Stimulated activated CD4-positive, alpha-beta T cell treated with anti-CD3 and anti-CD28 coated beads, Interleukin-4, amount 100 ng/mL, for 48 hours (primary cell): ENCODE results near the gene EP400.

Experiments
- DNase-seq, 2 donors: peaks; one replicate each; pipeline ENCODE4 v3.0.0-alpha.2; 2020; ENCODE audit warnings: low read depth in 2 of 2

Gene EP400

DNA sequence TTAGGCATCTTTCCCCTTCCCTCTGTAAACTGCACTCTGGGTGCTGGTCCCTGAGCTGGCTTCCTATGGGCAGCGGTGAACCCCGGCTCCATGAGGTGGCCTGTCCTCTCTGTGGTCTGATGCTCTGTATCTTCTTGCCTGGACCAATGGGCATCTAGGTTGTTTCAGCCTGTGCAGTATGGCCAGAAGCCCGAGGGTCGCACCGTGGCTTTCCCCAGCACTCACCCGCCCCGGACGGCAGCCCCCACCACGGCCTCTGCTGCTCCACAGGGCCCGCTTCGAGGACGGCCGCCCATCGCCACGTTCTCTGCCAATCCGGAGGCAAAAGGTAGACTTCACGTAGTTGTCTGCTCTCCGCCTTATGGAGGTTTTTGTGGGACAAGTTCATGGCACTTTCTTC, 70.1 kb downstream of the EP400 start:
- DNase-seq = no peak

DNA sequence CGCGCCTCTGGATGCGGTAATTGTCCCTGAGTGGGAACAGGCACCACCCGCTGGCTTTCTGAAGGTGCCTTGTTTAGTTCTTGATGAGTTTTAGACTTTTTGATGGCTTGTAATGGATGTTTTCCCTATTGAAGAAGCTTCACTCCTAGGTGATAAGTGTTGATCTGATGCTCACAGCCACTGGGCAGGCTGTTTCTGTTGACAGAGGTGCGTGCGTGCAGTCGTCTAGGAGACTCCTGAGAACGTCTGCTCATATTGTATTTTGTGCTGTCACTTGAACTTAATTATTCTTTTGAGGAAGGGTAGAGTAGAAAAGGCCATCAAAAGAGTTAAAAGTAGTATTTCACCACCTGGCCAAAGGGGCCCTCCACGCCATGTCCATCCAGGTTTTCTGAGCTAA, 70.5 kb downstream of the EP400 start:
- DNase-seq = no peak

GRCh38 chr12:132021031-132021871, 71.5 kb downstream of the EP400 start:
- DNase-seq = no peak

DNA sequence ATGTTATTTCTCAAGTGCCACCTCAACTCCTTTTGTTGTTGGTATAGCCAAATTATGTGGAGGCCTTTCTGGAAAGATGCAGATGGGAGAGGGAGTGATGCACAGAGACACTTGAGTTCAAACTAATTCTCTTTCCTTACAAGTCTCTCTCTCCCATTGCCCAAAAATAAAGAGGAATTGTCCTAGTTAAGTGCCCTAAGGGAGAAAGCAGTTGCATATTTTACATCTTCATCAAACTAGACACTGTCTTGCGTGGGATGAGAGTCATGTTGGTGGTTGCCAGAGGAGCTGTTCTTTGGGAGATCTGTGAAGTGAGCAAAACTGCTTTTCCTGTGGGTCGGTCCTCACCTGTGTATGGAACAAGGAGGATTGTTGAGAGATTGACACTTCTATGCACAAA, 72.2 kb downstream of the EP400 start:
- DNase-seq = no peak

DNA sequence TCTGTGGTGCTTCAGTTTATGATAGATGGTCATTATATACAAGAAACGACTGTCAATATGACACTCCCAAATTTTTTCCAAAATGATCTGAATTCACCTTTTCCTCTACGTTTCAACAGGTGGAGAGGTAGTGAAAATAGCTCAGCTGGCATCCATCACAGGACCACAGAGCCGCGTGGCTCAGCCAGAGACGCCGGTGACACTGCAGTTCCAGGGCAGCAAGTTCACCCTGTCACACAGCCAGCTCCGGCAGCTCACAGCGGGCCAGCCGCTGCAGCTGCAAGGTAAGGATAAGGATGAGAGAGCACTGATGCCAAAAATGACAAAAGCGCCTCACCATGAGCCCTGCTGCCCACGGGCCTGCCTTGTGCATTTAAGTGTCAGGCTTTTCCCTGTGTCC, 73.9 kb downstream of the EP400 start:
- no peak for DNase-seq

GRCh38 chr12:132024758-132025157, 75.0 kb downstream of the EP400 start:
- no peak for DNase-seq

GRCh38 chr12:132025526-132025925, 75.8 kb downstream of the EP400 start:
- no peak for DNase-seq

DNA sequence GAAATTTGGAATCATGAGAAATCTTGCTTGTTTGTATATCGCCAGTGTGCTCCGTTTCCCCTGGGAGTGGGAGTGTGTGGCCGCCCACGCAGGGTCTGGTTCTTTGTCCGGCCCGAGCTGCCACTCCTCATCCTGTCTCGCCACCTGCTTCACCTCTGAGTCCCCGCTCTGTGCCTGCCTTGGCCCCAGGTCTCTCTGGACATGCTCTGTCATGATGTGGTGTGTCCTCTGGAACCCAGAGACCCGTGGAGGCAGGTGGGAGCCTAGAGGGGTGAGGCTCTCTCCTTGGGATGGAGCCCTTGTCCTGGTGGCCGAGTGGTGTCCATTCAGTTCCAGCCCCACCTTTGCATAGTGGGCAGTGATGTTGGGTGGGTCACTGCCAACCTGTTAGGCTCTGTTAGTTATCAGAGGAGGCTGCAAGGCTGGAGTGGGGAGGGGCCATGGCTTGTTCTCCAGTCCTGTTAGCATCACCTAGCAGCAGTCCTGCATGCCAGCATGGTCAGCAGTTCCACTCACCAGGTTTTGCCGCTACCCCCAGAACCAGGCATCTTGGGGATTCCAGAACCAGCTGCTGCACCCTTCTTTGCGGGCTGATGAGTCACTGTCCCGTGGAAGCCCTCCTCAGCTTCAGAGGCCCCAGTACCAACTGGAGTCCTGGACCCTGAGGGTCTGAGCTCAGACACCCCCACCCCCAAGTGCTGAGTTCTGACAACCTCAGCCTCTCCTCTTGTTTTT, 76.5 kb downstream of the EP400 start:
- DNase-seq = no peak

DNA sequence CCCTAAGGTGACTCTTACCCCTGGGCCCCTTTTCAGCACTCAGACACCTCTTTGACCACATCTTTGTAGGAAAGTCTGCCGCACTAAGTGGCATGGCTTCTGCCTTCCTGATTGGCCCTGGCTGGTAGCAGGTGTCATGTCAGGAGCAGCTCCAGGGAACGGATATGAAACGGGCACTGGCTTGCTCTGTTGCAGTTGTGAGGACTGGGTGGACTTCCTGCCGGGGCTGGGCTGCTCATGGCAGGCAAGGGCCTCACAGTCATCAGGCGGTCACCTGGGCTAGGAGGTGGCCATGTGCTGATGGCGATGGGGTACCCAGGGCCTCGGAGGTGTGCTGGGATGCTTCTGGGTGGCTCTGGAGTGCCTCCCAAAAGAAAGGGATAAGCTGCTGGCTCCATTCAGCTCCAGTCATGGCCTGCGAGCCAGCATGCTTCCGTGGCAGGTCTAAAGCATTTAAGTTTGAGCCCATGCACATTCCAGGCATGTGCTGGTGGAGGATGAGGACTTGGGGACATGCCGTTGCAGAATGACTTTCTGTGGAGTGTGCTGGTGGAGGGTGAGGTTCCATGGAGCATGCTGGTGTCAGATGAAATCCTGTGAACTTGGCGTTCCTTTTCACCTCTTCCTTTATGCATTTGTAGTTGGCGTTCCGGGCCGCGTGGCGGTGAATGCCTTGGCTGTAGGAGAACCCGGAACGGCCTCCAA, 77.2 kb downstream of the EP400 start:
- DNase-seq = no peak

DNA sequence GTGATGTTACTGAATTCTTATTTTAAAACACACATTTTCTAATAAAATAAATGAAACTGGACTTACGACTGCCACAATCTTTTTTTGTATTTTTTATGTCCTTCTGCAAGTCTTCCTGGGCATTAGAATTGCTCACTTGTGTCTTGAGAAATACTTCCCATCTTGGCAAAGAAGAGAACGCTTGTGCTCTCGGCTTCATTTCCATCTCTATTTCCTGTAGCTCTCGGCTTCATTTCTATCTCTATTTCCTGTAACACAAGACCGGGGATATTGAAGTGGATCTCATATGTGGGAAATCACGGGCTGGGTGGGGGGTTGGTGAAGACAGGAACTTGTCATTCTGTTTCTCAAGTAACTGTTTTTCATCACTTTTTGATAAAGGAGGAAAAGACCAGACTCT, 77.9 kb downstream of the EP400 start:
- DNase-seq = no peak

DNA sequence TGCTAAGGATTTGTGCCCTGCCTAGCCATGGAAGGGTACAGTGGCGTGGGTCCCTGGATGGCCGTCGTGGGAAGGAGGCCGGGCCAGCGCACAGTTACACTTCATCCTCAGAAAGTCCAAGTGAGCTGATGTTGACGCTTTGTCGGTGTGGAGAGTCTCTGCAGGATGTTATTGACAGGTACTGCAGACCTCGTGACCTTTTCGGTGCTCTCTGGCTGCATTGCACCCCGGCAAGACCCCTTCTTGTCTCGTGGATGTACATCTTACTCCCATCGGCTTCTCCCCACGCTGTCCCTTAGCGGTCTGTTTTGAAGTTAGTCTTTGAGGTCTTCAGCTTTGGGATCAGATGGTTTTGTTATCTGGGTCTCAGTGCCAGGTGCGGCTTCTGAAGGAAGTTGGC, 78.4 kb downstream of the EP400 start:
- no peak for DNase-seq

GRCh38 chr12:132029503-132030300, 80.0 kb downstream of the EP400 start:
- DNase-seq = no peak

DNA sequence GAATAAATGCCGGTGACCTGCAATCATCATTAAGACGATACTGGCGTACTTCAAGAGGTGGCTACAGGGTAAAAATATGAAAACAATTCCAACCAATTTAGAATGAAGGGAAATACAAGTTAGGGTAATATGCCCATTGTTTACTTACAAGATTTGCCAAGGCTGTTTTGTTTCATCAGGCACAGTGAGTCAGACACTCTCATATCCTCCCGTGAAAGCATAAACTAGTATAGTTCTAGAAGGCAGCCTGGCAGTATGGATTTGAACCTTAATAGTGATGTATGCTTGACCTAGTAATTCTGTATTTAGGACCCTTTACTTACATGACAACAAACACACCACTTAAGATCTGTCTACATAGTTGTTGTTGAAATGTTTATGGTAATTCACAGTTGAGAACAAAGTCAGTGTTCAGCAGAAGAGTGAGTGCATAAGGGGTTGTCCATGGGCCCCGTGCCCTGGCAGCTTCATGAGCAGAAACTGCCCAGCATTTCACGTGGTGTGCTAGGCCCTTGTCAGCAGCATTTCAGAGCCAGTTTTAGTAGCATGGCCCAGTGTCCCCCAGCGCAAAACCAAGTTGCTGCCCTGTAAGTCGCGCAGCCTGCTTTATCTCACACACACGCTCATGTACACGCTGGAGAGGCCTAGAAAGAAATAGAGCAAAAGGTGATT, 80.8 kb downstream of the EP400 start:
- no peak for DNase-seq

- DNase-seq = no peak
Observed at GRCh38 chr12:132033627-132034026, 83.9 kb downstream of the EP400 start.

- no peak for DNase-seq
Observed at GRCh38 chr12:132036063-132036683, 86.4 kb downstream of the EP400 start.

- DNase-seq = no peak
Observed at GRCh38 chr12:132040906-132041606, 91.3 kb downstream of the EP400 start.

DNA sequence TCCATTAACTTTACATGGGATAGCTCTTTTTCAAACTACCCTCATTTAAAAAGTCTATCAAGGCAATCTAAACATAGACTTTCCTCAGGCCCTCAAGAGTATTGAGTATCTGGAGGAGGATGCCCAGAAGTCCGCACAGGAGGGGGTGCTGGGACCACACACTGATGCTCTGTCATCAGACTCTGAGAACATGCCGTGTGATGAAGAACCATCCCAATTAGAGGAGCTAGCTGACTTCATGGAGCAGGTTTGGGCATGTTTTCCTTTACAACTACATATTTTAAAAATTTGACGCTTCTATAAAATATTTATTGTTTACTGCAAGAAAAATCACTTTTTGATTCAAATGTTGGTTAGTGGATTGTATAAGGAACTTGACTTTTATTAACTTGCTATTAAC, 93.5 kb downstream of the EP400 start:
- no peak for DNase-seq

GRCh38 chr12:132043770-132044467, 94.2 kb downstream of the EP400 start:
- no peak for DNase-seq

DNA sequence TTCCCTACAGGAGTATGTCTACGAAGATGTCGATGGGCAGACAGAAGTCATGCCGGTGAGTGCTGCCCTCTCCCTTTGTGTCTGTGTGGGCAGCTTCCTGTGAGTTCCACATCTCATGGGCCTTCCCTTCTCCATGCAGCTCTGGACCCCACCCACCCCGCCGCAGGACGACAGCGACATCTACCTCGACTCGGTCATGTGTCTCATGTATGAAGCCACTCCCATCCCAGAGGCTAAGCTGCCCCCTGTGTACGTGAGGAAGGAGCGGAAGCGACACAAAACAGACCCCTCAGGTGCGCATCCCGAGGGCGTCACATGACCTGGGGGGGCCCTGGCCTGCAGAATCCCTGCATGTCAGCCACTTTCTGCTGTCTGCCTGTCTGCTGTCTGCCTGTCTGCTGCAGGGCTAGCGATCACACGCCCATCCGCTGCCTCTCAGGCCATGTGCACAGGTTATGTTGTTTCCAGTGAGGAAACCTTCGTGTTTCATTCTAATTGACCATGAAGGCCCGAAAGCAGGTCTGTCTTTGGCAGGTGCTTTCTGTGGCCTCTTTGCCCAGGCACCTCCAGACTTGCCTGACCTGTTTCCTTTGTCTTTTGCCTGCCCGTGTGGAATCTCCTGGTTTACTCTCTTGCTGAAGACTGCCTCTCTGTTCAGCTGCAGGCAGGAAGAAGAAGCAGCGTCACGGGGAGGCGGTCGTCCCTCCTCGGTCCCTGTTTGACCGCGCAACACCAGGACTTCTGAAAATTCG, 95.1 kb downstream of the EP400 start:
- DNase-seq = no peak
